GM19438 (cell line): Measurements from ENCODE around the gene PRKAR1B.

Source experiments
- ATAC-seq: cut with Tn5 transposase; IDR thresholded peaks from one replicate; pipeline ENCODE4 v1.9.1; 2021; ENCODE audit warnings: low read depth; ENCODE audit not compliant: unreplicated experiment

PRKAR1B gene

GRCh38 chr7:698515-699475 lies 28.3 kb downstream of the PRKAR1B start:
- ATAC-seq: no peak

- ATAC-seq: no peak
Measured at GRCh38 chr7:696812-697551, 30.1 kb downstream of the PRKAR1B start.

- ATAC-seq: no peak
Measured at GRCh38 chr7:696426-696811, 30.7 kb downstream of the PRKAR1B start.

GRCh38 chr7:693280-693679 lies 33.8 kb downstream of the PRKAR1B start:
- ATAC-seq: no peak

GRCh38 chr7:691361-692045 lies 35.6 kb downstream of the PRKAR1B start:
- no peak for ATAC-seq

- ATAC-seq: no peak
Measured at GRCh38 chr7:690478-691360, 36.4 kb downstream of the PRKAR1B start.

- no peak for ATAC-seq
Measured at GRCh38 chr7:685540-685939, 41.5 kb downstream of the PRKAR1B start.

GRCh38 chr7:684416-684815 lies 42.7 kb downstream of the PRKAR1B start:
- no peak for ATAC-seq

GRCh38 chr7:683526-684205 lies 43.4 kb downstream of the PRKAR1B start:
- ATAC-seq: no peak

GRCh38 chr7:682810-683209 lies 44.3 kb downstream of the PRKAR1B start:
- ATAC-seq: no peak

GRCh38 chr7:681551-682307 lies 45.4 kb downstream of the PRKAR1B start:
- ATAC-seq: no peak

- no peak for ATAC-seq
Measured at GRCh38 chr7:680411-681127, 46.5 kb downstream of the PRKAR1B start.

GRCh38 chr7:676972-677385 lies 50.1 kb downstream of the PRKAR1B start:
- no peak for ATAC-seq

- no peak for ATAC-seq
Measured at GRCh38 chr7:676246-676971, 50.7 kb downstream of the PRKAR1B start.

- ATAC-seq: no peak
Measured at GRCh38 chr7:674454-675410, 52.3 kb downstream of the PRKAR1B start.

GRCh38 chr7:673681-674453 lies 53.2 kb downstream of the PRKAR1B start:
- ATAC-seq: no peak
